Fibroblast of lung (primary cell): ENCODE results near the gene MACROD2. TPM values are rescaled to one million over a fixed set of nuclear protein-coding genes. Genes with fewer than 3 reads are reported as not detected.

Source experiments
- DNase-seq, 2 donors: peaks; one replicate each; pipeline versions ENCODE4 v3.0.0 to v3.0.0-alpha.2; 2010; ENCODE audit warnings: low read depth in 2 of 2
- H2AFZ ChIP-seq: 2 replicates; pipeline ENCODE4 v1.5.1; 2012; ENCODE audit warnings: low read length, control low read depth, inconsistent platforms
- H3K27ac ChIP-seq: 2 replicates; pipeline ENCODE4 v1.5.1; 2011; ENCODE audit warnings: low read length, control low read depth; ENCODE audit not compliant: insufficient read depth
- H3K27me3 ChIP-seq: 2 replicates; pipeline ENCODE4 v1.5.1; 2011; ENCODE audit warnings: mild to moderate bottlenecking, low read length; ENCODE audit not compliant: control insufficient read depth, insufficient read depth
- H3K36me3 ChIP-seq: 2 replicates; pipeline ENCODE4 v1.5.1; 2011; ENCODE audit warnings: low read length; ENCODE audit not compliant: control insufficient read depth, insufficient read depth
- H3K4me1 ChIP-seq: 2 replicates; pipeline ENCODE4 v1.5.1; 2011; ENCODE audit warnings: low read length; ENCODE audit not compliant: control insufficient read depth, insufficient read depth; ENCODE audit errors: extremely low read depth
- H3K4me2 ChIP-seq: 2 replicates; pipeline ENCODE4 v1.5.1; 2011; ENCODE audit warnings: low read length, control low read depth; ENCODE audit not compliant: insufficient read depth; ENCODE audit errors: extremely low read depth
- H3K4me3 ChIP-seq, 4 experiments: fragments of 200-600 bp in 1 of 4; sonication (generic) in 1 of 4; replicated peaks in 1 of 4; 2 replicates each; pipeline ENCODE4 v1.5.1; 2011 to 2016; ENCODE audit warnings: low read length in 4 of 4, low read depth in 3 of 4, mild to moderate bottlenecking in 3 of 4, control low read depth in 2 of 4, inconsistent platforms in 1 of 4, mixed read lengths in 1 of 4; ENCODE audit not compliant: insufficient read depth in 1 of 4; ENCODE audit errors: control extremely low read depth in 1 of 4
- H3K79me2 ChIP-seq: 2 replicates; pipeline ENCODE4 v1.5.1; 2012; ENCODE audit warnings: mild to moderate bottlenecking, low read length, inconsistent platforms; ENCODE audit not compliant: control insufficient read depth, insufficient read depth
- H3K9ac ChIP-seq: 2 replicates; pipeline ENCODE4 v1.5.1; 2011; ENCODE audit warnings: mild to moderate bottlenecking, low read length, control low read depth; ENCODE audit not compliant: insufficient read depth
- H3K9me3 ChIP-seq: 2 replicates; pipeline ENCODE4 v1.5.1; 2012; ENCODE audit warnings: low read depth, low read length; ENCODE audit not compliant: control insufficient read depth, insufficient read depth
- H4K20me1 ChIP-seq: 2 replicates; pipeline ENCODE4 v1.5.1; 2011; ENCODE audit warnings: low read length; ENCODE audit not compliant: control insufficient read depth, insufficient read depth; ENCODE audit errors: extremely low read depth
- CTCF ChIP-seq, 2 donors: IDR thresholded peaks in 1 of 2; conservative IDR thresholded peaks in 1 of 2; 1 replicate in 1 of 2; 2 replicates in 1 of 2; pipeline ENCODE4 v1.5.1; 2011 to 2012; ENCODE audit warnings: low read length in 2 of 2, control low read depth in 1 of 2, inconsistent platforms in 1 of 2, low read depth in 1 of 2, mild to moderate bottlenecking in 1 of 2
- EZH2 ChIP-seq: IDR thresholded peaks from 2 replicates; pipeline ENCODE4 v1.5.1; 2012; ENCODE audit warnings: low read length, control low read depth, mild to moderate bottlenecking; ENCODE audit errors: missing control alignments
- polyA plus RNA-seq, 2 donors: library from polyadenylated mRNA; depleted of rRNA in 1 of 2; stranded (reverse) in 1 of 2; unstranded in 1 of 2; fragments of >200 nt; gene quantifications; 2 replicates each; pipeline ENCODE4 v1.2.1, GENCODE V29; 2011 to 2012; ENCODE audit warnings: missing spikeins in 1 of 2
- total RNA-seq: library from RNA; depleted of rRNA; stranded (reverse); fragments of >200 nt; gene quantifications from 2 replicates; pipeline ENCODE4 v1.2.1, GENCODE V29; 2014

The MACROD2 gene
- total and polyA plus RNA-seq, 2 donors (not counting 1 experiment from before 2014, with no cell fraction given) = 0.54 to 1.7 TPM

GRCh38 chr20:15131176-15131575, 1135.9 kb downstream of the MACROD2 start:
- Histone ChIP-seq H3K27ac (no peak overlapping the region), H3K4me1 (no peaks in the 10 kb centered on the region), H3K79me2 (no peaks in the 10 kb centered on the region), H3K4me2 (no peak overlapping the region), H3K9ac (no peak overlapping the region), H4K20me1 (no peaks in the 10 kb centered on the region), H3K27me3 (no peaks in the 10 kb centered on the region), H3K36me3 (no peaks in the 10 kb centered on the region), H2AFZ (no peak overlapping the region), H3K9me3 (no peaks in the 10 kb centered on the region), H3K4me3 (no peak overlapping the region)
- no peak for DNase-seq
- TF ChIP-seq CTCF (conservative IDR thresholded peaks at IDR 0.05 in 1 of 2, IDR thresholded peaks at IDR 0.05 in 1 of 2; ENCODE audit: low read depth in 1 of 2, low read length in 2 of 2) = no peak
- TF ChIP-seq EZH2 = no peak

- no peak overlapping the region for H3K4me3 ChIP-seq
- no peaks in the 10 kb centered on the region for H4K20me1 ChIP-seq
- H2AFZ ChIP-seq = no peak overlapping the region
- H3K27ac ChIP-seq = no peak overlapping the region
- H3K4me2 ChIP-seq = no peak overlapping the region
- no peaks in the 10 kb centered on the region for H3K36me3 ChIP-seq
- no peaks in the 10 kb centered on the region for H3K4me1 ChIP-seq
- H3K79me2 ChIP-seq = no peaks in the 10 kb centered on the region
- DNase-seq = no peak
- H3K9me3 ChIP-seq = no peaks in the 10 kb centered on the region
- no peaks in the 10 kb centered on the region for H3K27me3 ChIP-seq
- TF ChIP-seq EZH2 = no peak
- no peak for TF ChIP-seq CTCF (conservative IDR thresholded peaks at IDR 0.05 in 1 of 2, IDR thresholded peaks at IDR 0.05 in 1 of 2; ENCODE audit: low read depth in 1 of 2, low read length in 2 of 2)
- no peak overlapping the region for H3K9ac ChIP-seq
Observed at GRCh38 chr20:15138548-15139126, 1143.3 kb downstream of the MACROD2 start.

DNA sequence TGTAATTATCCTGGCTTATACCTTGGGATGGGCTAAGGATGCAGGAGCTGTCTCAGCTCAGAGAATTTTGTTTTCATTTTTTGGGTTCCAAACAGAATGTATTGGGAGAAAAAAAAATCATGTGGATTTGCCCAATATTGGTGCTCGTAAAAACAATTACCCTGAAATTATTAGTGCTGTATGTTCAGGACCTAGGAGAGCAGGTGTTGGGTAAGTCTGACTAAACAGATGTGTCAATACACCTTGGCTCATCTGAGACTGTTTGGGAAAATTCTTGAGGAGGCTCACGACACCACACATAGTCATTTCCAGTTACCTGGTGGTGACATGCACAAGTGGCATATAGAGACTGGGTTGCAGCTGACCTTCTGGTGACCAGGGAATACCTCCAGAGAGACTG, 1144.2 kb downstream of the MACROD2 start:
- TF ChIP-seq CTCF (conservative IDR thresholded peaks at IDR 0.05 in 1 of 2, IDR thresholded peaks at IDR 0.05 in 1 of 2; ENCODE audit: low read depth in 1 of 2, low read length in 2 of 2) = no peak
- TF ChIP-seq EZH2 = no peak
- H3K4me2 ChIP-seq = no peak overlapping the region
- H3K36me3 ChIP-seq = no peaks in the 10 kb centered on the region
- no peaks in the 10 kb centered on the region for H3K27me3 ChIP-seq
- no peak overlapping the region for H3K4me3 ChIP-seq
- H3K79me2 ChIP-seq = no peaks in the 10 kb centered on the region
- H3K9ac ChIP-seq = no peak overlapping the region
- no peak overlapping the region for H2AFZ ChIP-seq
- H3K27ac ChIP-seq = no peak overlapping the region
- H4K20me1 ChIP-seq = no peaks in the 10 kb centered on the region
- no peak for DNase-seq
- H3K9me3 ChIP-seq = no peaks in the 10 kb centered on the region
- no peaks in the 10 kb centered on the region for H3K4me1 ChIP-seq
